RPMI8226 (cell line): ENCODE measurements around the gene USPL1.
A peak's percentile ranks its signal among the peaks of the same experiment; 100 is the strongest.
"Not testable (repeated sequence)": the region's sequence is repeated elsewhere in the genome, so short reads cannot be mapped to it uniquely, and the experiment has no call there.

ENCODE experiments used
- DNase-seq: peaks from one replicate; pipeline ENCODE4 v3.0.0-alpha.2; 2015

USPL1 gene

GRCh38 chr13:30616927-30617314, 799 bp upstream of the USPL1 start:
- peak; percentile 79 for DNase-seq

- DNase-seq, result peak; percentile 14
These were observed 638 bp downstream of the USPL1 start for GRCh38 chr13:30618186-30618929.

GRCh38 chr13:30618930-30619279, 1.2 kb downstream of the USPL1 start:
- DNase-seq, result no peak

DNA sequence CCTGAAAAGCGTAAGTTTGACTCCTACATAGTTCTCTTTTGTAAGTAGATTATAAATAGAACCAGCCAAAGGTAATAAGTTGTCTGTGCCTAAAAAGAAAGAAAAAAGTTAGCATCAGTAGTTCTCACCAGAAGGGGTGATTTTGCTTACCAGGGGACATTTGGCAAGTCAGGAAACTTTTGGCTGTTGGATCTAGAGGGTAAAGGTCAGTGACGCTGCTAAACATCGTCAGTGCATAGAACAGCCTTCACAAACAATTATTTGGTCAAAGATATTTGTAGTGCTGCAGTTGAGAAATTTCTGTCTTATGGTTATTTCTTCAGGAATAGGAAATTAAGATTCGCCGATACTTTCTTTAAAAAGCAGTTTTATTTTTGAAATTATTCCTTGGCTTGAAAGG, 2.0 kb downstream of the USPL1 start:
- peak; percentile 18 for DNase-seq

GRCh38 chr13:30620941-30621340, 3.2 kb downstream of the USPL1 start:
- no peak for DNase-seq

- DNase-seq, result no peak
These were observed 4.8 kb downstream of the USPL1 start for GRCh38 chr13:30622551-30622950.

- DNase-seq, result no peak
These were observed 5.7 kb downstream of the USPL1 start for GRCh38 chr13:30623392-30623791.

DNA sequence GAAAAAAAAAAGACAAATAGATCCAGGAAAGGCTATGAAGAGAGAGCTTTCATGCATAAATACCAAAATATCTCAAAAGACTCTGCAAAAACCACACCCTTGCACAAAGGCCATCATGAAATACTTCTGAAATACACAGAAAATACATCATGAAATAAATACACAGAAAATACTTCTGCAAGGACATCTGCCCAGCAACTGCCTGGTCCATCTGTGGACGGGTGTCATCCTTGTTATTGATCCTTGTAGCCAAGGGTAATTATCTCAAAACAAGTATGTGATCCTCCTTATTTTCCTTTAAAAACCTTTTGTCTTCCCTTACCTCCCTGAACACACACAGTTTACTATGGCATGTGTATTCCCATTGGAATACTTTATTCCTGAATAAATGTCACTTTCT, 6.9 kb downstream of the USPL1 start:
- DNase-seq, result no peak

DNA sequence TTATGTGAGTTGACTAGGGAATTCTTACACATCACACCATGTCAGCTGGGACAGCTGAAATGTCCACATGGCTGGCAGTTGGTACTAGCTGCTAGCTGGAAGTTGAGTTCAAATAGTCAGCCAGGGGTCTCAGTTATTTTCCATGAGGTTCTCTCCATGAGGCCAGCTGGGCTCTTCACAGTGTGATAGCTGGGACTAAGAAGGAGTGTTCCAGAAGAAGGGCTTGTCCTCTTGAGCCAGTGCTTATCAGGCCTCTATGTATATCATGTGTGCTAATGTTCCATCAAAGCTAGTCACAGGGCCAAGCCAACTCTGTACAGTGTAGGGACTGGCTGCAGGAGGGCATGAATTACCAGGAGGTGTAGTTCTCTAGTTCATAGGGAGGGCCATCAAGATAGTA, 11.8 kb downstream of the USPL1 start:
- DNase-seq, result no peak

DNA sequence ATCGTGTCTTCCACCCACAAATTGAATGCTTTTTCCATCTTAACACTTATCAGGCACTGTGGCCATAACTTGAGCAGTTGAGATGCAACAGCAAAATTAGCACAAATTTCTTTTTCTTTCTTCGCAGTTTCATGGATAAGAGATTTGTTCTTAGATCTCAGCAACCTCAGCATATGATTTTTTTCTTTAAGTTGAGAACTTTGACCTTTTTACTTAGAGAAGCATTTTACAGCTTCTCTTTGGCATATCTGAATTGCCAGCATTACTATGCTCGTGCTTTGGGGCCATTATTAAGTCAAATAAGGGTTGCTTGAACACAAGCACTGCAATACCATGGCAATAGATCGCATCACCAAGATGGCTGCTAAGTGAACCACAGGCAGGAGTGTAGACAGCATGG, 16.1 kb downstream of the USPL1 start:
- no peak for DNase-seq

DNA sequence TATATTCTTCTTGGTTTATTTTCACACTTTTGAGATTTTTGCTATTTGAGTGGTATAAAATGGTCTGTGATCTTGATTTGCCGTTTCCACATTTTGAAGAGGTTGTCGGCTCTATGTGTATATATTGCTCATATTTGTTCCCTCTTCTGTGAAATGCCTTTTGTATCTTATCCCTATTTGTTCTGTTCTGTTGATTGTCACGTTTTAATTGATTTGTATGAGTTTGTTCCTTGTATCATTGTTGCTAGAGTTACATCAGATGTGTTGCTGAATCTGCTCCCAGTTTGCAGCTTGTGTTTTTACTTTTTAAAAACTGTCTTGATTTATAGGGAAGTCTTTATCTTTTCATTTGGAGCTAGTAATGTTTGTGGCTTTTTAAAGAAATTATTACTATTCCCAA, 17.1 kb downstream of the USPL1 start:
- DNase-seq, result no peak

GRCh38 chr13:30638301-30638700, 20.6 kb downstream of the USPL1 start:
- DNase-seq, result no peak

- DNase-seq, result no peak
These were observed 22.0 kb downstream of the USPL1 start for GRCh38 chr13:30639671-30640070.

- not testable (repeated sequence) for DNase-seq
These were observed 23.5 kb downstream of the USPL1 start for GRCh38 chr13:30641173-30641572.

- DNase-seq, result no peak
These were observed 27.9 kb downstream of the USPL1 start for GRCh38 chr13:30645629-30646028.

GRCh38 chr13:30647420-30647819, 29.7 kb downstream of the USPL1 start:
- DNase-seq, result no peak

GRCh38 chr13:30647824-30648521, 30.3 kb downstream of the USPL1 start:
- no peak for DNase-seq

DNA sequence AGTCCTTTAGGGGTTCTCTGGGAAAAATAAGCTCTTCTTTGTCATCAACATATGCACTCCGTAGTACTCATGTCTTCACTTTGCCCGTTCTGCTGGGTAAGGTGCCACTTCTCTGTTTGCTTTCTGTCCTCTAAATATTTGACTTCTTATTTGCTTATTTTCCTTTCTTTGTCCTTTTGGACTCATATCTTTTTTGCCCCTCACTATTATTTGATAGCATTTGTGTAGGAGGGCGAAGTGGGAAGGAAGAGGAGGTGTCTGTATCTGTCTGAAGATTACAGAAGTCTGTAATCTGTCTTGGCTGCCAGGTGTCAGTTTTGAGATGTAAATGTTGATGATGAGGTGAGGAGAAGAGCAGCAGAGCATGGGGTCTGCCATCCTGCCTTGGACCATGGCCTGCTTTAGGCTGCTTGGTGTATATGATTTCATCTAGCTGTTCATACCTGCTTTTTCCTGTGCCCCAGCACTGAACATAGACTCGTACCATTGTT, 30.8 kb downstream of the USPL1 start:
- DNase-seq, result no peak

DNA sequence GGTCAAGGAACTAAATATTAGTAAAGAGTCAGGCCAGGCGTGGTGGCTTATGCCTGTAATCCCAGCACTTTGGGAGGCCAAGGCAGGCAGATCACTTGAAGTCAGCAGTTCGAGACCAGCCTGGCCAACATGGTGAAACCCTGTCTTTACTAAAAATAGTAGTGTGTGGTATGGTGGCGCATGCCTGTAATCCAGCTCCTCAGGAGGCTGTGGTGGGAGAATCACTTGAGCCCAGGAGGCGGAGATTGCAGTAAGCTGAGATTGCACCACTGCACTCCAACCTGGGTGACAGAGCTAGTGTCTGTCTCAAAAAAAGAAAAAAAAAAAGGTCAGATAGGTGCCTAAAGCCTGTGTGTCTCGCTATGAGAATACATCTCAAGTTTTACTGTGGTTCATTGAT, 33.9 kb downstream of the USPL1 start:
- not testable (repeated sequence) for DNase-seq

DNA sequence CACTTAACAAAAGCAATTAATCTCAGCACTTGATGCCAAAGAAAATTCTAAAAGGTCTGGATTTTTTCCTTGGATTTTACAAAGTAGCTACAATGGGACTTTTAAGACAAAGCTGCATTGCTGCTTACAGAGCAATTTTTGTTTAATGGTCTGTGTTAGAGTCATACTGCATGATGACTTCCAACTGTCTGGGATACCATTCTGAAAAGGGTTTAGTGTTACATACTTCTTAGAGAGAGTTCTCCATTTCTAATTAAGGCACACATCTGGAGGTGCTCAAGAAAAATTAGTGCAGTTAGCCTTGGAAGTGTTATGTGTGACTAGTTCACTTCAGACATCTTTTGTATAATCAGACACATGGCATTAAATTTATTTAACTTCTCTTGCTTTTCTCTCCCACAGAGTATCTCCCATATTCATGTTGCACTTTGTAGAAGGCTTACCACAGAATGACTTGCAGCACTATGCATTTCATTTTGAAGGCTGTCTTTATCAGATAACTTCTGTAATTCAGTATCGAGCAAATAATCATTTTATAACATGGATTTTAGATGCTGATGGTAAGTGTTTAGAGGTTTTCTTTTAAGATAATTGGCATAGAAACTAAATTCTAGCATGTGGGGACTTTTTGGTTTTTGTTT, 35.1 kb downstream of the USPL1 start:
- no peak for DNase-seq

DNA sequence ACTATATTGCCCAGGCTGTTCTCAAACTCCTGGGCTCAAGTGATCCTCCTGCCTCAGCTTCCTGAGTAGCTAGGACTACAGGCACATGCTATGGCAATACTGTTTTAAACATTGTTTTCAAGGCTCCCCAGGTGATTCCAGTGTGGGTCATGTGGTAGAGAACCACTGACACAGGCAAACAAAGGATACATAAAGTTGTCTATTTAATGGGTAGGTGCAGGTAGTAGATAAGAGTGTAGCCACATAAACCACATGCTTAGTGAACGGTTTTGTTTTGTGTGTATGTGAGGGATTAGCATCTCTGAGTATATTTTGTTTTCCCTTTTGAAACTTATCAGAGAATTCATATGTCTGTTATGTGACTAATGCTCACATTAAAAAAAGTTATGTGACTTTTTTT, 36.7 kb downstream of the USPL1 start:
- DNase-seq, result no peak

- no peak for DNase-seq
These were observed 38.5 kb downstream of the USPL1 start for GRCh38 chr13:30656178-30656577.

DNA sequence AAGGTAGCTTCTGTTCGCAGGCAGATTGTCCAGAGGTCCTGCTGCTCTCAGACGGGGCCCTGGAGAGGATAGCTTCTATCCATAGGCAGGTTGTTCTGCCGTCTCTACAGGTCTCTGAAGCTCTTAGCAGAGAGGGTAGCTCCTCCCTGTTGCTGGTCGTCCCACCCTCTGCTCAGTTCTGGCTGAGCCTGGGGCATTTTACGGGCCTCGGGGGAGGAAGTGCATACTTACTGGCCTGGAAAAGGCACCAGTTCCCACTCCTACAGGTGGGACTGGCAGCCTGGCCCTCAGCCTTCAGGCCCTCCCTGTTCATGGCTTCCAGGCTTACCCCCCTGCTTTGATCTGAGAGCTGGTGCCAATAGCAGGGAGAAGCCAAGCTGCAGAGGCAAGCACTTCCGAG, 42.3 kb downstream of the USPL1 start:
- DNase-seq, result no peak

- DNase-seq, result no peak
These were observed 43.1 kb downstream of the USPL1 start for GRCh38 chr13:30660796-30661195.
